Activated CD8-positive, alpha-beta memory T cell treated with anti-CD3 and anti-CD28 coated beads, Interleukin-2, amount 50 U/mL, for 4 hours (primary cell): ENCODE measurements around the gene SNRPE.

Experiments used
- DNase-seq: peaks from one replicate; pipeline ENCODE4 v3.0.0-alpha.2; 2020

The SNRPE gene

GRCh38 chr1:203888807-203889251, 27.4 kb downstream of the SNRPE start:
- DNase-seq: no peak

- DNase-seq: no peak
Observed at GRCh38 chr1:203891950-203892349, 30.6 kb downstream of the SNRPE start.

- no peak for DNase-seq
Observed at GRCh38 chr1:203898458-203899352, 37.3 kb downstream of the SNRPE start.

- no peak for DNase-seq
Observed at GRCh38 chr1:203899353-203899716, 37.9 kb downstream of the SNRPE start.

- no peak for DNase-seq
Observed at GRCh38 chr1:203899869-203900714, 38.7 kb downstream of the SNRPE start.

GRCh38 chr1:203901581-203901980, 40.2 kb downstream of the SNRPE start:
- no peak for DNase-seq

- DNase-seq: no peak
Observed at GRCh38 chr1:203905275-203905674, 43.9 kb downstream of the SNRPE start.

GRCh38 chr1:203906932-203907331, 45.5 kb downstream of the SNRPE start:
- DNase-seq: no peak

GRCh38 chr1:203907901-203908300, 46.5 kb downstream of the SNRPE start:
- no peak for DNase-seq

GRCh38 chr1:203911806-203912205, 50.4 kb downstream of the SNRPE start:
- no peak for DNase-seq

- no peak for DNase-seq
Observed at GRCh38 chr1:203913073-203913521, 51.7 kb downstream of the SNRPE start.

- no peak for DNase-seq
Observed at GRCh38 chr1:203914292-203914691, 52.9 kb downstream of the SNRPE start.

GRCh38 chr1:203915811-203916210, 54.4 kb downstream of the SNRPE start:
- no peak for DNase-seq

- no peak for DNase-seq
Observed at GRCh38 chr1:203916756-203917155, 55.4 kb downstream of the SNRPE start.
